Astrocyte (in vitro differentiated cells and primary cell): ENCODE data around the gene GIPC3.

Experiments
- EZH2 ChIP-seq: IDR thresholded peaks from 2 replicates; pipeline ENCODE4 v1.6.1; 2012; ENCODE audit warnings: mild to moderate bottlenecking, low read length, inconsistent platforms; ENCODE audit not compliant: insufficient read depth
- TF ChIP-seq, protein P1 (sequence below): IDR thresholded peaks from 2 replicates; pipeline ENCODE4 v1.5.1; 2011; ENCODE audit warnings: low read depth, mild to moderate bottlenecking, inconsistent platforms, low read length, moderate library complexity; ENCODE audit not compliant: insufficient read depth

DNA sequence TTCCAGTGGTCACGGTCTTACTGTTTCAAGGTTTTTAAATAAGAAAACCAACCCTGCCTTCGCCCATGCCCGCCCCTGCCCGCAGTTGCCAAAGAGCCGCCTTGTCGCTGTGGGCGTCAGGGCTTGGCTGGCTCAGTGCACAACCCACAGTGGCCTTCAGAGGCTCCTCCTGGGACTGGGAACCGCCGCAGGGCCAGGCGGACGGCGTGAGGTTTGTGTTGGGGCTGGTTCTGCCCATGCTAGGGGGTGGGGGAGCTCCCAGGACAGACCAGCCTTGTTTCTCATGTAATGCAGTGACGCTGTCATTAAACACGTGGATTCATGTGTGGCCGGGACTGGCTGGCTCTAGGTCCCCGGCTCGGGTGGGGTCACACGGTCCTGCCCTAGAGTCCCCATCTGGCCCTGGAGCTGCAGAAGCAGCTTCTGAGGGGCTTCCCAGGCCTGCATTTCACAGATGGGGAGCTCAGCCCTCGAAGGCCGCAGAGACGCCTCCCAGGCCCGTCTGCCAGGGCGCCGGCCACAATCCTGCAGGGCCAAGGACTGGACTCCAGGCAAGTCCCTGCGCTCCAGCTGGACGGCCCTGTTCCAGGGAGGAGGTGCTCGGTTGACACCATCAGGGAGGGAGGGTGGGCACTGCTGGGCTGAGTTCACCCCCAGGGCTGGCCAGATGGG lies 48.7 kb upstream of the GIPC3 start:
- TF ChIP-seq, protein P1, sequence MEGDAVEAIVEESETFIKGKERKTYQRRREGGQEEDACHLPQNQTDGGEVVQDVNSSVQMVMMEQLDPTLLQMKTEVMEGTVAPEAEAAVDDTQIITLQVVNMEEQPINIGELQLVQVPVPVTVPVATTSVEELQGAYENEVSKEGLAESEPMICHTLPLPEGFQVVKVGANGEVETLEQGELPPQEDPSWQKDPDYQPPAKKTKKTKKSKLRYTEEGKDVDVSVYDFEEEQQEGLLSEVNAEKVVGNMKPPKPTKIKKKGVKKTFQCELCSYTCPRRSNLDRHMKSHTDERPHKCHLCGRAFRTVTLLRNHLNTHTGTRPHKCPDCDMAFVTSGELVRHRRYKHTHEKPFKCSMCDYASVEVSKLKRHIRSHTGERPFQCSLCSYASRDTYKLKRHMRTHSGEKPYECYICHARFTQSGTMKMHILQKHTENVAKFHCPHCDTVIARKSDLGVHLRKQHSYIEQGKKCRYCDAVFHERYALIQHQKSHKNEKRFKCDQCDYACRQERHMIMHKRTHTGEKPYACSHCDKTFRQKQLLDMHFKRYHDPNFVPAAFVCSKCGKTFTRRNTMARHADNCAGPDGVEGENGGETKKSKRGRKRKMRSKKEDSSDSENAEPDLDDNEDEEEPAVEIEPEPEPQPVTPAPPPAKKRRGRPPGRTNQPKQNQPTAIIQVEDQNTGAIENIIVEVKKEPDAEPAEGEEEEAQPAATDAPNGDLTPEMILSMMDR = no peak
- no peak for TF ChIP-seq EZH2
